ENCODE data around the gene TOR4A.

Gene TOR4A

DNA sequence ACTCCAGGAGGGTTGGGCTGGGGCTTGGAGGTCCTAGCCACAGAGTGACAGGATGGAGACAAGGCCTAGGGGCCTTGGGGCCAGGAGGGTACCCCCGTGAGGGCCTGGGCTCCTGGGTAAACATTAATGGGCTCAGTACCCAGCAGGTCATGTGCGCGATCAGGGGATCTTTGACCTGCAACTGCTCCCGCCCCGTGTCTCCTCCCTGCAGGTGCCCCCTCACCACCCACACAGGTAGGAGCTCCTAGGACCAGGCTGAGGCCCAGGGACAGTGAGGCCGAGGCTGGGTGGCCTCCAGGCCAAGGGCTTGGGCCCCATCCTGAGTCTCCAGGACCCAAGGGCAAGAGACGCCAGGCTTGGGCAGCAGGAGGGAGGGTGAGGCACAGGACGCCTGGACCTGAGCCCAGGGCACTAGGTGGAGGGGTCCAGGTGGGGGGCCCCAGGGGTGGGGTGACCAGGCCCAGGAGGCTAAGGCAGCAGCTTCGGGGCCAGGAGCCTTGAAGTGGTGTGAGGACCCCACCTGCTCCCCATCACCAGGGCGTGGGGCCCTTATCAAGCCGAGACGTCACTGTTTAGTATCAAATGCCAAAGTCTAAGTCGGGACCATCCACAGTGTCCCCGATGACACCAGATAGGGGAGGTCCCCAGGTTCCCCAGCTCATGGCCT is 46.7 kb upstream of the TOR4A start, which contains the start of gene SLC34A3:
TSS of gene SLC34A3 (plus strand) at position 197 of the 667 bp plus-strand sequence. CDS start 802 bp downstream, outside the sequence.
- no peaks in the 10 kb centered on the region for H3K36me3 ChIP-seq (replicated peaks)
- H3K27me3 ChIP-seq (replicated peaks) = no peaks in the 10 kb centered on the region
- no peak for DNase-seq
- no peak within 1 kb of the TSS for H3K4me3 ChIP-seq (ENCODE audit: low read depth, low read length)
- in situ Hi-C loops (cut with HindIII; ENCODE audit: low pct_ligation_motif_present, low sequenced_read_pairs) = no loop called here
- no peak for TF ChIP-seq CTCF (IDR thresholded peaks at IDR 0.05; ENCODE audit: low read depth, low read length, missing control alignments)
- no peak within 1 kb of the TSS for H3K27ac ChIP-seq

GRCh38 chr9:137231372-137232039 is 46.0 kb upstream of the TOR4A start:
- TF ChIP-seq CTCF (IDR thresholded peaks at IDR 0.05; ENCODE audit: low read depth, low read length, missing control alignments) = no peak
- no peak overlapping the region for H3K4me3 ChIP-seq (ENCODE audit: low read depth, low read length)
- in situ Hi-C loops (cut with HindIII; ENCODE audit: low pct_ligation_motif_present, low sequenced_read_pairs) = no loop called here
- no peak overlapping the region for H3K27ac ChIP-seq
- no peaks in the 10 kb centered on the region for H3K36me3 ChIP-seq (replicated peaks)
- H3K27me3 ChIP-seq (replicated peaks) = no peaks in the 10 kb centered on the region
- DNase-seq = no peak

DNA sequence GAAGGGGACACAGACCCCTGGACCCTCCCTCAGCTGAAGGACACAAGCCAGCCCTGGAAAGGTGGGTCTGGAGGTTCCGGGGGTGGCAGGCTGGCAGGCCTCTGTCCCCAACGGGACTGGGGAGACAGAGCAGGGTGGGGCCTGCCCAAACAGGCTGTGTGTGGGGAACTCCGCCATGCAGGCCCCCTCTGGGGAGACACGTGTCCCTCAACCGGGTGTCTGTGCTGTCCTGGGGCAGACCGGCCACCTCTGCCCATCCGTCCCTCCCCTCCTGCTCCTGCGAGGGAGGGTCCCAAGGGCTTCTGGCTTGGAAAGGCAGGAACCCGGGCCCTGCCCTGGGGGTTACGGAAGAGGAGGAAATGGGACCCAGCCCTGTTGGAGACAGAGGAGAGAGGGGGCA is 45.4 kb upstream of the TOR4A start:
- Histone ChIP-seq H3K36me3 (replicated peaks) (no peaks in the 10 kb centered on the region), H3K27ac (no peak overlapping the region), H3K4me3 (ENCODE audit: low read depth, low read length) (no peak overlapping the region), H3K27me3 (replicated peaks) (no peaks in the 10 kb centered on the region)
- no peak for DNase-seq
- no peak for TF ChIP-seq CTCF (IDR thresholded peaks at IDR 0.05; ENCODE audit: low read depth, low read length, missing control alignments)
- in situ Hi-C loops (cut with HindIII; ENCODE audit: low pct_ligation_motif_present, low sequenced_read_pairs) = no loop called here

DNA sequence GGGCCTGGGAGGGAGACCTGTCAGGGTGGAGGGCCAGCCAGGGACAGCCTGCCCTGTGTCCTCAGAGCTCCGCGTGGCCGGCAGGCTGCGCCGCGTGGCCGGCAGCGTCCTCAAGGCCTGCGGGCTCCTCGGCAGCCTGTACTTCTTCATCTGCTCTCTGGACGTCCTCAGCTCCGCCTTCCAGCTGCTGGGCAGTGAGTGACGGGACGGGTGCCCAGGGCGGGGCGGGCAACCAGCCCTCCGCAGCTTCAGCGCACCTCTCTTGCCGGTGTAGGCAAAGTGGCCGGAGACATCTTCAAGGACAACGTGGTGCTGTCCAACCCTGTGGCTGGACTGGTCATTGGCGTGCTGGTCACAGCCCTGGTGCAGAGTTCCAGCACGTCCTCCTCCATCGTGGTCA is 45.0 kb upstream of the TOR4A start:
- no peak overlapping the region for H3K4me3 ChIP-seq (ENCODE audit: low read depth, low read length)
- no peak for TF ChIP-seq CTCF (IDR thresholded peaks at IDR 0.05; ENCODE audit: low read depth, low read length, missing control alignments)
- no peak overlapping the region for H3K27ac ChIP-seq
- in situ Hi-C loops (cut with HindIII; ENCODE audit: low pct_ligation_motif_present, low sequenced_read_pairs) = no loop called here
- H3K36me3 ChIP-seq (replicated peaks) = no peaks in the 10 kb centered on the region
- DNase-seq = no peak
- H3K27me3 ChIP-seq (replicated peaks) = no peaks in the 10 kb centered on the region

DNA sequence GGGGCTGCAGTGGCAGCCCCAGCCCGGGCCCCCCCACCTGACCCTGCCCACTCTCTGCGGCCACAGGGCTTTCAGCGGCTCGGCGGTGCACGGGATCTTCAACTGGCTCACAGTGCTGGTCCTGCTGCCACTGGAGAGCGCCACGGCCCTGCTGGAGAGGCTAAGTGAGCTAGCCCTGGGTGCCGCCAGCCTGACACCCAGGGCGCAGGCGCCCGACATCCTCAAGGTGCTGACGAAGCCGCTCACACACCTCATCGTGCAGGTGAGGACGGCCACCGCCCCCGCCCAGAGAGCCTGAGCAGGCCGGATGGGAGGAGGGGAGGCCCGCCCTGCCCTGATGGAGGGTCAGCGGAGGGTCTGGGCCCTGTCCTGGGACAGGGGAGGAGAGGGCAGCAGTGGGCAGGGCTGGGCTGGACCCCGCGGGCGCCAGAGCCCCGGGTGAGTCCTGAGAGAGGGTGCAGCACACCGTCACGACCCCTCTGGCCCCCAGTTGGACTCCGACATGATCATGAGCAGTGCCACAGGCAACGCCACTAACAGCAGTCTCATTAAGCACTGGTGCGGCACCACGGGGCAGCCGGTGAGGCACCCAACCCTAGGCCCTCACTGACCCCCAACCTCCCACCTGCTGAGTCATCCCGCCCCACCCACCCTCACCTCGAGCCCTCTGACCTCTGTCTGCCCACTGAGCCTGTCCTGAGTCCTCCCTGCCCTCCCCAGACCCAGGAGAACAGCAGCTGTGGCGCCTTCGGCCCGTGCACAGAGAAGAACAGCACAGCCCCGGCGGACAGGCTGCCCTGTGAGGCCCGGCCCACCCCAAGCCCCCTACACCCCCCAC is 44.2 kb upstream of the TOR4A start:
- H3K27ac ChIP-seq = no peak overlapping the region
- H3K36me3 ChIP-seq (replicated peaks) = no peaks in the 10 kb centered on the region
- no peak for TF ChIP-seq CTCF (IDR thresholded peaks at IDR 0.05; ENCODE audit: low read depth, low read length, missing control alignments)
- DNase-seq = no peak
- no peaks in the 10 kb centered on the region for H3K27me3 ChIP-seq (replicated peaks)
- in situ Hi-C loops (cut with HindIII; ENCODE audit: low pct_ligation_motif_present, low sequenced_read_pairs) = no loop called here
- H3K4me3 ChIP-seq (ENCODE audit: low read depth, low read length) = no peak overlapping the region
